Measurements from ENCODE around the gene ATP6V1F. TPM values are rescaled to one million over a fixed set of nuclear protein-coding genes. Genes with fewer than 3 reads are reported as not detected.

The ATP6V1F gene
- total RNA-seq, 4 donors from 2014 or later = 72.3 to 240 (median 123) TPM

DNA sequence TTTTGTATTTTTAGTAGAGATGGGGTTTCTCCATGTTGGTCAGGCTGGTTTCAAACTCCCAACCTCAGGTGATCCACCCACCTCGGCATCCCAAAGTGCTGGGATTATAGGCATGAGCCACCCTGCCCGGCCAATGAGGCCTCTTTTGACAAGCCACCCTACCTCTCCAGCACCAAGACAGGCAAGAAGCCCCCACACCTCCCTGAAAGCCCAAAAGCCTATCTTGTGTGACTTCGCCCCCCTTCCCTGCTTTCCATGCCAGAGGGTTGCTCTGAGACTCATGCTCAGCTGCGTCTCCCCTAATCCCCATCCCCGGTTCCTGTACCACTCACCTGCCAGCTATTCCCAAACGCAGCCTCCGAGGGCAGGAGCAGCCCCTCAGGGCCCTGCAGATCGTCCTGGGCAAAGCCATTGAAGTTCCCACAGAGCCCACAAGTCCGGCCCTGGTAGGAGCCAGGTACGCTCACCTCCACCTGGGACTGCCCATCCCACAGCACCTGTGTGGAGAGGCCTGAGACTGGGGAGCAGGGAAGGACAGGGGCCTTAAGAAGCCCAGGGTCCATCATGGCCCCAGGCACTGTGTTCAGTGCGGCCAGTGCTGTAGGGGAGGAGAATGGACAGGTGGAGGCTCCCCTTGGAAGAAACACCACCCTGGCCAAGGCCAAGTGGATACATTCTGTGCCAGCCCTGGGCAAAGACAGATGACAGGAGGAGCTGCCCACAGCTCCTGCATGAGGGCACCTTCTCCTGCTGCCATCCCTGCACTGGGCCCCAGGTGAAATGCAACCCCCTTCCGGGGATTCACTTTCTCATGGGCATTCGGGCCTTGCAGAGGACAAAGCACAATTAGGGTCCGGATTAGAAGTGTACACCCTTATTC is 15.8 kb downstream of the ATP6V1F start:
- no peak for TF ChIP-seq CTCF (IDR thresholded peaks at IDR 0.05; ENCODE audit: low read depth)

GRCh38 chr7:128879461-128879938 is 16.8 kb downstream of the ATP6V1F start:
- TF ChIP-seq CTCF (IDR thresholded peaks at IDR 0.05; ENCODE audit: low read depth) = no peak

DNA sequence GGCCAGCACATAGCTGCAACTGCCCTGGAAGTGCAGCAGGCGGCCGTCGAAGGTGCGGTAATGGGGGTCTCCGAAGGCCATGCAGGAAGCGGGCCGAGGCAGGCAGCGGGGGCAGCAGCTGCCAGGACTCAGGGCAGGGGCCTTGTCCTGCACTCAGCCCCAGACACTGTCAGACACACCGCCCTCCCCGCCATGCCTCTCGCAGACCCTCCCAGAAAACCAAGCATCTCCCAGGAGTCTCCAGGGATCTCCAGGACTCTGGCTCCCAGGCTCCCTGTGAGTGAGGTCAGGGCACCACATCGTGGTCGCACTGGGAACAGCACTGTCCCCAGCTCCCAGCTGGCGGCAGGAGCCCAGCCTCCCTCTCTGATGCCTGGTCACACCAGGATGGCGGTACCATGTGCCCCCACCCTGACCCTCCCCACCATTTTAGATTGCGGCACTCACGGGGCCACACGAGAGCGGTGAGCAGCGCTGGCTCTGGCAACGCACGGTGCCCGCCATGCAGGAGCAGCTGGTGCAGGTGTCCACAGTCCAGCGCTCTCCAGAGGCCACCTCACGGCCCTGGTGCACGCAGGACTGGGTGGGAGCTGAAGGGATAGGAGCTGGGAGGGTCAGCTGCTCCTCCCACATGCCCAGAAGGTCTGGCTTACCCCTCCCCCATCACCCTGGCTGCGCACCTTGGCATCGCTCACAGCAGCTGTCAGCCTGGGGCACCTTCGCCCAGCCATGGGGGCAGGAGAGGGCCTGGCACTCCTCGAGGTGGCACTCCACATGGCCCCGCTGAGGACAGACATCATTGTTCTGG is 17.5 kb downstream of the ATP6V1F start:
- no peak for TF ChIP-seq CTCF (IDR thresholded peaks at IDR 0.05; ENCODE audit: low read depth)

GRCh38 chr7:128880791-128881457 is 18.3 kb downstream of the ATP6V1F start:
- TF ChIP-seq CTCF (IDR thresholded peaks at IDR 0.05; ENCODE audit: low read depth) = no peak

DNA sequence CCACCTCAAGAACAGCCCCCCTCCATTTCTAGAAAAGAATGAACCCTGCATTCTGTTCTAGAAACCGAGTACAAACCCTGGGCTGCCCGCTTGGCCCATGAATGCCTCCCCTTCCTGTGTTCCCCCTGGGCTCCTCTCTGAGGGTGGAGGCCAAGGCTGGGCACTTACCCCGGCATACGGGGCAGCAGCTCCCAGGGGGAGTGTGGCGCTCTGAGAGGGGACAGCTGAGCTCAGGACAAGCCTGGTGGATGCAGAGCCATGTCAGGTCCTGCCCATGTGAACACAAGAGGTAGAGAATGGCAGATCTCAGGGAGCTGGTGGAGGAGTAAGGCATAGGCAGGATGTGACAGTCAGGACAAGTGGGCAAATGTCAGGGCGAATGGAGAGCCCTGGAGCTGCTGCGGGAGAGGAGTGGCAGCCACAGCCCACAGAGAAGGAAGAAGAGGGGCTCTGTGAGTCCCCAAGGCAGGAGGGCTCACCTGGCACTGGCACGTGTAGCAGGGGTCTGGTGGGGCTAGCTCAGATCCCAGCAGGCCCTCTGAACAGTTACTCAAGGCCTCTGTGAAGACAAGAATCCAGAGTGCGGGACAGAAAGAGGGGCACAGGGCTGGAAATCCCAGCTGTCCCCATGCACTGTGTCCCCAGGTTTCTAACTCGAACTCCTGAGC is 18.9 kb downstream of the ATP6V1F start:
- no peak for TF ChIP-seq CTCF (IDR thresholded peaks at IDR 0.05; ENCODE audit: low read depth)

DNA sequence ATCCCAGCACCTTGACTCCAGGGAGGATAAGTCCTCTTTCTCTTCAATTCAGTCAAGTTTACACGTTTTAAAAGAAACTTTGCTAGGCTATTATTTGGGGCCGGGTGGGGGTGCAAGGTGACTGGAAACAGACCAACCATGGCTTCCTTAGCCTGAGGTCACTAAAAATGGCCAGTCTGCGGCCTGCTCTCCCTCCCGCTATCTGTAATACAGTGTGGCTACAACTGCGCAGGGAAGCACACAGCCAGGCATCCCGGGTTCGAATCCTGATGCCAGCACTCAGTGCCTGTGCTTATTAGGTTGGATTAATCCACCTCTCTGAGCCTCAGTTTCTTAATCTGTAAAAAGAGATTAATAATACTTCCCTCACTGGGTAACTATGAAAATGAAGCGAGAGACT is 19.5 kb downstream of the ATP6V1F start:
- no peak for TF ChIP-seq CTCF (IDR thresholded peaks at IDR 0.05; ENCODE audit: low read depth)
